Astrocyte of the hippocampus (primary cell): ENCODE data around the gene MT1B.

ENCODE experiments used
- DNase-seq: peaks from one replicate; pipeline ENCODE4 v3.0.0; 2011; ENCODE audit warnings: low read depth, low spot score

MT1B gene

DNA sequence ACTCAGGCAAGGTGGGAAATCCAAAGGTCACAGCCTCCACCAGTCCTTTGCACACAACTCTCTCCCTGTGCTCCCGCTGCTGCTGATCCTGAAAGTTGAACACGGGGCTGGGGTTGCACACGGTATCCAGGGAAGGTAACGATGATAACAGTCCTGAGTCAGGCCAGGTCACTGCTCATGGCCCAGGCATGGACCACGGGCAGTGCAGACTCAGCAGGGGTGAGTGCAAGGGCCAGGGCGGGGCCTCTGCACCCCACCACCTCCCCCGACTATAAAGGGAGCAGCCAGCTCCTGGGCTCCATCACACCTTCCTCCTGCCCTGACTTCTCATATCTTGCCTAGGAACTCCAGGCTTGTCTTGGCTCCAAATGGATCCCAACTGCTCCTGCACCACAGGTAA lies at the start of gene MT1B:
MT1B (plus strand) TSS at position 301 of the 400 bp plus-strand sequence; CDS start at position 369, 68 bp downstream.
- DNase-seq, result no peak

DNA sequence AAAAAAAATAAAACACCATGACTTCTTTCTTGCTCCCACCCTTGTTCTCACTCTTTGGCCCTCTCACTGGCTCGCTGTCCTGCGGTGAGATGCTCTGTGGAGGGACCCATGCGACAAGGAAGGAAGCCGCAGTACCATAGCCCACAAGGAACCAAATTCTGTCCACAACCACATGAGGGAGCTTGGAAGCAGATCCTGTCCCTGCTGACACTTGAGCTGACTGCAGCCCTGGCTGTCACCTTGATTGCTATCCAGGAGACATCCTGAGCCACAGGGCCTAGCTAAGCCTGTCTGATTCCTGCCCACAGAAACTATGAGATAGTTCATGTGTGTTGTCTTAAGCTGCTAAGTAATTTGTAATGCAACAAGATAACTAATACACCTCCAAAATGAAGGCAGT lies 48.1 kb upstream of the MT1B start:
- DNase-seq, result peak; percentile 49

DNA sequence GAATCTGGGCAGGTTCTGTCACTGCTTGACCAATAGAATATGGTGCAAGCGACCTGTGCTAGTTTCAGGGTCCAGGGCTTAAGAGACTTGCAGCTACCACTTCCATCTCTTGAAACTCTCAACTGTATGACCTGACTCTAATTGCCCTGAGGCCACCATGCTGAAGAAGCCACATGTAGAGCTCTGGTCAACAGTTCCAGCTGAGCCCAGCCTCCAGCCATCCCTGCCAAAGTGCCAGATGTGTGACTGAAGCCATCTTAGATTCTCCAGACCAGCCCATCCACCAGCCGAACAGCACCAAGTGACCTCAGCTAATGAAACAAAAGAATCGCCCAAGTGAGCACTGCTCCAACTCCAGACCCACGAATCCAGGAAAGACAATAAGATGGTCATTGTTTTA lies 46.7 kb upstream of the MT1B start:
- DNase-seq, result no peak

DNA sequence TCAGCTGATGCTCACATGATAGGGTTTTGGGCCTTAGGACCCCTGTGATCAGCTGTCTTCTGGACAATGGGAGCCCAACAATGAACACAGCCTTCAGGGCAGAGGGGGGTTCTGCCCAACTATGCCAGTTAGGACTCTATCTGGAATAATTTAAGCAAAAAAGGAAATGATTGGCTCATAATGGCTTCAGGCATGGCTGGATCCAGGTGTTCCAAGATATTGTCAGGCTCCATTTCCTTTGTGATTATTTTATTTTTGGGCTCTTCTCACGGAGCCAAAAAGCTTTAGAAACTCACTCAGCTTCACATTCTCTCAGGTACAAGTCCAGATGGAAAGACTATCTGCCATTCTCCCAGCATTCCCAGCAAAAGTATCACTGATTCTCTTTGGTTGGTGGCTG lies 46.2 kb upstream of the MT1B start:
- no peak for DNase-seq

DNA sequence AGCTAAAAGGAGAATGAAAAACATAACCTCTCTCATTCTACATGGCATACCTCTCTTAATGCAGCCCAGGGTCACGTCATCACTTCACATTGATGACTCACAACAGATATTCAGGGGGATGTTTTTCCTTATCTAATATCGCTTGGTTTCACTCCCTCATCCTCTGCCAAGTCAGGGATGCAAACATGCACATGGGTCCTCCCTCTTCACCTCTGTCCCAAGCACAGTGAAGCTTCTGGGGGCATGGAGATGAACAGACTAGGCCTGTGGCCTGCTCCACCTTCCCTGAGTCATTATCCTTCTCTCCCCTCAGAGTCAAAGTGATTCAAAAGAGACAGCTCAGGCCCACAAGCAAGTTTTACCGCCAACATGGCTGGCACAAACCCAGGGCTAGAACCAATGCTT lies 45.6 kb upstream of the MT1B start:
- no peak for DNase-seq

DNA sequence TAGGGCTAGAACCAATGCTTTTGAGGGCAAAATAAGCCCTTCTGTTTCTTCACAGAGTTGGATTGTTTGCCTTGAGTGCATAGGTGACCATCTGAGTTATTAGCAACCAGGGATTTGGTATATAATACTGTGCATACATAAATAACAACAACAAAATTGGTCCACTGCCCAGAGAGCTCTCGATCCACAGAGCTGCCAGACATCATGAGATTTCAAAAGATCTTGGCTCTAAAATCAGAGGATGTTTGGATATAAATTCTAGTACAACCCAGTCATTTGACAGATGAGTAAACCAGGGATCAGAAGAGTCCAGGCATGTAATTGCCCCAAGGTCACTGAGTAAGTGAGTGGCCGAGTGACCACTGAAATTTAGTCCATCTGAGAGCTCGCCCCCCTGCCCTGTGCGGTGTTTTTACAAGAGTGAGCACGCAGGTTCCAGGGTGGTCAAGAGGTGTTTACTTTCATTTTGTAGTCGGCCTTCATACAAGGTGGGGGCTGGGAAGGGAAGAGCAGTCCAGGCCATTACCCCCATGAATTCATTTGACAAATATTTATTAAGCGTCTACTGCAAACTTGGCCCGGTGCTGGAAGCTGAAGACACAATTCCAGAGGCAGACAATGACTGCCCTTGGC lies 45.1 kb upstream of the MT1B start:
- peak; percentile 71 for DNase-seq

DNA sequence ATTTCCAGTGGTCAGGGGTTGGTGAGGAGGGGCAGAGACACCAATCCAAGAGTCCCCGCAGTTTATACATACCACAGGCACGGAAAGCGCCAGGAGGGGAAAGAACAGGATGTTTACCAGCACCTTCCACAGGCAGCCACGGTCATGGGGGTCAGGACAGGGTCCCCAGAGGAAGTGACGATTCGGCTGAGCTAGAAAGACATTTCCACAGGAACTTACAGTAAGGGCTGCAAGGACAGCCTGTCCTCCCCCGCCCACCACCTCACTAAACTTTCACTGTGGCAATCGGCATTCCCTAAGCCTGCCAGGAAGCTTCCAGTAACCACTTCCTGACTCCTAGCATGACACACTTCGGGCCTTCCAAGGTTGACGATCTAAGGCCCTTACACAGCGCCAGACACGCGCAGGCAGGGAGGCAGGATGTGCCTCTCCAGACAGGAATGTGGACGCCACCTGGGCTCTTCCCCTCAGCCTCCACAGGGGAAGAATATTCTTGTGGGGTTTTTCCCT lies 44.5 kb upstream of the MT1B start:
- peak; percentile 91 for DNase-seq

DNA sequence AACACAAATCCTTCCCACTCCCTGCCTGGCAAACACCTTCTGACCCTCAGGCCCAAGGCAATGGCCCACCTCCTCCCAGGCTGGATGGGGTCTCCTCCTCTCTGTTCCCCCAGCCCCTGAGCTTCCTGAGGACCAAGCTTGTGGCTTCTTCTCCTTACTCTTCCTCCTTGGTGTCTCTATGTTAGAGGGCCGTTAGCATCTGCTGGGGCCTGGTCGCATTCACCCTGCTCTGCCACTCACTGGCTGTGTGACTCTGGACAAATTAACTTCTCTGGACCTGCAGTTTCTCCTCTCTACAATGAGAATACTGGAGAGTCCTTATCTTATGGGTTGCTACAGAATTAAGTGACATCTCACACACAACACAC lies 44.0 kb upstream of the MT1B start:
- DNase-seq, result peak; percentile 42

DNA sequence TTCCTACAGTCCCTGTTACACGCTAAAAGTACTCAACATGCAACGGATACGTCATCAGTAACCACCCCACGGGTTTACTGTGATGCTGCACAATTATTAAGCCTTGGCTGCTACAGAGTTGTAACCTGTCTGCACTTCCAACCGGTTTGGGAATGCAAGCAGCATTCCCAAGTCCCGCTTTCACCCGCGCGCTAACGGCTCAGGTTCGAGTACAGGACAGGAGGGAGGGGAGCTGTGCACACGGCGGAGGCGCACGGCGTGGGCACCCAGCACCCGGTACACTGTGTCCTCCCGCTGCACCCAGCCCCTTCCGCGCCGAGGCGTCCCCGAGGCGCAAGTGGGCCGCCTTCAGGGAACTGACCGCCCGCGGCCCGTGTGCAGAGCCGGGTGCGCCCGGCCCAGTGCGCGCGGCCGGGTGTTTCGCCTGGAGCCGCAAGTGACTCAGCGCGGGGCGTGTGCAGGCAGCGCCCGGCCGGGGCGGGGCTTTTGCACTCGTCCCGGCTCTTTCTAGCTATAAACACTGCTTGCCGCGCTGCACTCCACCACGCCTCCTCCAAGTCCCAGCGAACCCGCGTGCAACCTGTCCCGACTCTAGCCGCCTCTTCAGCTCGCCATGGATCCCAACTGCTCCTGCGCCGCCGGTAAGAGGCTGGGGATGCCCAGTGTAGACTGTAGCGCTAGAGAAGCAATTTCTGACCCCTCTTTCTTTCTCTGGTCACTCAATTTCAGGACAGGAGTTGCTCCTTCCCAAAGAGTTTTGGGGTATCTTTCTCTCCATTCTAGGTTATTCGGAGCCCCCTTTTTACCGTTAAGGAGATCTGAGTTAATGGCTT lies 43.4 kb upstream of the MT1B start, which contains the start of gene MT2A:
MT2A (plus strand) TSS at position 542 of the 833 bp plus-strand sequence; CDS start at position 614, 72 bp downstream.
- DNase-seq, result peak; percentile 98

DNA sequence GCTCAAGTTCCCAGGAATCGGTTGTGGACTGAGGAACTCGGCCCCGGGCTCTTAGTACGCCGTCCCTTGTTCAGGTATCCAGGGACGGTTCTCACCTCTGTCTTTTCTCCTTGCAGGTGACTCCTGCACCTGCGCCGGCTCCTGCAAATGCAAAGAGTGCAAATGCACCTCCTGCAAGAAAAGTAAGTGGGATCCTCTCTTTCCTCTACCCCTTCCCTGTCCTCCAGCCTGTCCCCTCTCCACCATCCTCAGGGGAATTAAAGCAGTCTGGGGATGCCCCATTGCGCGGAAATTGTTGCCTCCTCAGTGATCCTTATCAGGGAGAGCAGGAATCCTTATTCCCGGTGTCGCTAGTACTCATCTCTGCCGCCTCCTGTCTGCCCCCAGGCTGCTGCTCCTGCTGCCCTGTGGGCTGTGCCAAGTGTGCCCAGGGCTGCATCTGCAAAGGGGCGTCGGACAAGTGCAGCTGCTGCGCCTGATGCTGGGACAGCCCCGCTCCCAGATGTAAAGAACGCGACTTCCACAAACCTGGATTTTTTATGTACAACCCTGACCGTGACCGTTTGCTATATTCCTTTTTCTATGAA lies 42.7 kb upstream of the MT1B start:
- peak; percentile 38 for DNase-seq

DNA sequence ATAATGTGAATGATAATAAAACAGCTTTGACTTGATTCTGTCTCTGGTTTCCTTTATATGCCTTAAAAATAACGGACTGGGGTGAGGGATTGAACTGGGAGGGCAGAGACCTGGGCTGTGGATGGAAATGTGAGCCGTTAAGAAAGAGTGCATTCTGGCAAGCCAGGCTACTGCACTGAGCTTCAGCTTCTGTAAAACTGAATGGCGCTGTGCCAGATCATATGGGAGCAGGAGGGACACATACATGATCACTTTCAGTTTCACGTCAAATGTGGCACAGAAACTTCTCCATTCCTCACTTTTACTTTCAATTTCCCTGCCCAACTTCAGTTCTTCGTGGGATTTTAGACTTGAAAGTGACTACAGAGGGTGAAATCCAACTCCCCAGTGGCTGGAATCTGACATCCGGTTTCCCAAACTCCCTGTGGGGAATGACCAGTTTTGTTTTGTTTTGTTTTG lies 42.2 kb upstream of the MT1B start:
- DNase-seq, result peak; percentile 85

DNA sequence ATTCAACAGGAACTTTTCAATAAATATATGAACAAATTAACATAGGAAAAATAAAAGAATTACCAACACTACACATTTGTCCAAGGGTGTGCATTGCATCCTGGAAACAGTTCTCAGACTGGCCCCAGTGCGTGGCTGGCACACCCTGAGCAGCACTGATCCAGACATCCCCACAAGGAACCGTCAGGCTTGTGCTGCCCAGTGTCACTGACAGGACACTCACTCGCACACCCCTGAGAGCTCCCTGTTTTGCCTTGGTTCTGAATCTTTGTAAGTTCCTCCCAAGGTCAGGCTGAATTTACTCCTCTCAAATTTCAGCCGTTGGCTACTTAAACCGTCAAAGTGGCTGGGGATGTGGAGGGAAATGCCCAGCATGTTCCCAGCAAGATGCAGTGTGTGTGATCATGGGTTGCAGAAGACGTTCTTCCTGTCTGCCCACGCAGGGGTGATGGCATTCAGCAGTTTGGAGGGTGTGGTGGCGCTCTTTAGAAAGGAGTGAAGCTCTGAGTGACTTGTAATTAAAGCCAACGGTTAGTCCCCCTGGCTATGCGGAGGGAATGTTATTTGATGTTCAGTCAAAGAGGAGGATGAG lies 41.6 kb upstream of the MT1B start:
- peak; percentile 73 for DNase-seq

DNA sequence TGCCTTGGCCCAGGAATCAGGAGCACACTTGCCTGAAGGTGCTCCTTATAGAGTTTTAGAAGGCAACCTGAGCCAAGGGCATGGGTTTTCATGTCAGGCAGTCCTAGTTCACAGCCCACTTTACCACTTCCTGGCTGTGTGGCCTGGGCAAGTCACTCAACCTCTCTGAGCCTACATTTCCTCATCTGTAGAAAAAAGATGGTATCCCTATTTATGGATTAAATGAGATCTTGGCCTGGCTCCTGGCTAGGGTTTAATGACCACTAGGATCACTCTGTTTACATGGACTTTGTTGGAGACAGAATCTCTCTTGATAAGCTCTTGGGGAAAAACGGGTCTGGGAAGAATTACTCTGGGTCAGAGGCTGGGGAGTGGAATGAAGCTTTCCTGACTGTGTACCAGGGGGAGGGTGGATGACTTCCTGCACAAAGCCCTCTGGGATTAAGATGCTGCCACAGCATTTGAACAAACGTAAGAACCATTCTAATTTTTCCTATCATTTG lies 41.0 kb upstream of the MT1B start:
- DNase-seq, result no peak

DNA sequence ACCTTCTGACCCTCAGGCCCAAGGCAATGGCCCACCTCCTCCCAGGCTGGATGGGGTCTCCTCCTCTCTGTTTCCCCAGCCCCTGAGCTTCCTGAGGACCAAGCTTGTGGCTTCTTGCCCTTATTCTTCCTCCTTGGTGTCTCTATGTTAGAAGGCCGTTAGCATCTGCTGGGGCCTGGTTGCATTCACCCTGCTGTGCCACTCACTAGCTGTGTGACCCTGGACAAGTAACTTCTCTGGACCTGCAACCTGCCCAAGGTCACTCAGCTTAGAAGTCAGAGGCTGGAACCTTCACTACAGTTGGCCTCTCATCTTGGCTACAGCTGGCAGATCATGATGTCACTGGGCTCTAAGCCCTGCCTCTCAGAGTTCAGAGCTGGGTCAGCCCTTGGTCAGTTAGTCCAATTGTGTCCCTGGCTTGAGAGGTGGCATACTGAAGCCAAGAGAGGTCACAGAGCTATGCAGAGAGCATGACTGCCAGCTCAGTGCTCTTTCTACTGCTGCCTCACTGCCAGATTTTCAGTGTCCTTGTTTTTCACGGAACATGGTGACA lies 40.3 kb upstream of the MT1B start:
- DNase-seq, result peak; percentile 30

DNA sequence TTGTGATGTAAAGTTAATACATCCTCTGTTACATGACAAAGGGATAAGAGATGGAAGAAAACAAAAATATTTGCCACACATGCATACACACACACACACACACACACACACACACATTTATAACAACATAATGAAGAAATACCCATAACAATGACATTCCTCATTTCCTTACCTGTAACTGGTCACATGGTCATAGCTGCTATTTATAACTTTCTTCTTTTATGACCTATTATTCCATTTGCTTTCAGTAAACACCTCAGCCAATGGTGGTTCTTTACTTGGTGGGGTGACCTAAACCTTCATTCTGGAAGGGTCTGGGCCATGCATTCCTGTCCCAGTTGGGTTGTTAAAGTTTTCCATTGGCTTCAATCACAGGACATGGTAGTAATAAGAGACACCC lies 38.0 kb upstream of the MT1B start:
- no peak for DNase-seq

DNA sequence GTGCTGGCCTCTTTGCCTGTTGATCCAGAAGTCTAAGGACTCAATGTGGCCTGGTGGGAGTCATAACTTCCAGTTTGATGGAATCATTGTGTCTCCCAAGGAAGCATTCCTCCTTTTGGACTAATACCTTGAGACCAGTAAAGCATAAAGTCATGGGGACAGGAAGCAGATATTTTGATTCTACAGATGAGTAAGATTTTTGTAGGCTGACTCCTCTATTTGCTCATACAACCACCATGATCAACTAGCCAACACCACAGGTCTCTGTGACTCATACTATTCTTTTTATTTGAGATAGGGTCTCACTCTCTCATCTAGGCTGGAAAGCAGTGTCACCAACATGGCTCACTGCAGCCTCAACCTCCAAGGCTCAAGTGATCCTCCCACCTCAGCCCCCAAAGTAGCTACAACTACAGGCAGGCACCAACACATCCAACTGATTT lies 37.1 kb upstream of the MT1B start:
- DNase-seq, result peak; percentile 66

DNA sequence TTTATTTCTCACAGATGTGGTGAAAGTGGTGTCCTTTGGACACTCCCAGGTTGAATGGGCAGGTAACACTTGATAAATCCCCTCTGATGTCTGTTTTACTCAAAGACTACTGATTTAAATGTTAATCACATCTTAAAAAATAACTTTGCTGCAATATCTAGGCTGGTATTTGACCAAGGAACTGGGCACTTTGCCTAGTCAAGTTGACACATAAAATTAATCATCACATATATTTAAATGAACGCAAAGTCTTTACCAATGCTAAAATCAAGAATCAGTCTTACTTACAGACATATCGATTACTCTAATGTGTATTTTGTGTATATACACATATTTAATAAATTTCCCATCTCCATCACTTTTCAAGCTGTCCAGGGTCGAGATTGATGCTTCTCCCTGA lies 36.3 kb upstream of the MT1B start:
- DNase-seq, result peak; percentile 38

DNA sequence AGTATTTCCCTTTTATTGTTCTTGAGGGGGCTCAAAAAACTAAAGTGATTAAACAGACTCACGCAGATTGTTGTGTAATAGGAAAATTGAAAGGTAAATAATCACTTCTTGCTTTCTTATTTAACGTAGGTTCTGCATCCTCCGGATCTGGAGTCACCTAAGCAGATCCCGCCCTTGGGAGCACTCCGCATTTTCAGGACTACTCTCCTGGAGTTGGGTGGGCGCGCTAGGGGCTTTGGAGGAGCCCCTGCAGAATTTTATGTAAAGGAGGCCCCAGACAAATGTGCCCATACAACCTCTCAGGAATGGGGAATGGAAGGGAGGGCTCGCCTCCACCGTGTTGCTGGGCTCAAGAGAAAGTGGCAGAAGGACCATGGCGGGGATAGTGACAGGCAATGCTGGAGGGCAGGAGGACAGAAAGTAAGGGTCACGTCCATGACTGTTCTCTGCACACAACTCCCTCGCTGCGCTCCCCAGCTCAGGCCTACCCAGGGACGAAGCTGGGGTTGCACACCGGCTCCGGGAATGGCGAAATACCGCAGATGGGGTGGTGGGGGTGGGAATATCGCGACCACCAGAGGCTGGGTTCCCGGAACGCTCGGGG lies 35.0 kb upstream of the MT1B start:
- DNase-seq, result no peak

DNA sequence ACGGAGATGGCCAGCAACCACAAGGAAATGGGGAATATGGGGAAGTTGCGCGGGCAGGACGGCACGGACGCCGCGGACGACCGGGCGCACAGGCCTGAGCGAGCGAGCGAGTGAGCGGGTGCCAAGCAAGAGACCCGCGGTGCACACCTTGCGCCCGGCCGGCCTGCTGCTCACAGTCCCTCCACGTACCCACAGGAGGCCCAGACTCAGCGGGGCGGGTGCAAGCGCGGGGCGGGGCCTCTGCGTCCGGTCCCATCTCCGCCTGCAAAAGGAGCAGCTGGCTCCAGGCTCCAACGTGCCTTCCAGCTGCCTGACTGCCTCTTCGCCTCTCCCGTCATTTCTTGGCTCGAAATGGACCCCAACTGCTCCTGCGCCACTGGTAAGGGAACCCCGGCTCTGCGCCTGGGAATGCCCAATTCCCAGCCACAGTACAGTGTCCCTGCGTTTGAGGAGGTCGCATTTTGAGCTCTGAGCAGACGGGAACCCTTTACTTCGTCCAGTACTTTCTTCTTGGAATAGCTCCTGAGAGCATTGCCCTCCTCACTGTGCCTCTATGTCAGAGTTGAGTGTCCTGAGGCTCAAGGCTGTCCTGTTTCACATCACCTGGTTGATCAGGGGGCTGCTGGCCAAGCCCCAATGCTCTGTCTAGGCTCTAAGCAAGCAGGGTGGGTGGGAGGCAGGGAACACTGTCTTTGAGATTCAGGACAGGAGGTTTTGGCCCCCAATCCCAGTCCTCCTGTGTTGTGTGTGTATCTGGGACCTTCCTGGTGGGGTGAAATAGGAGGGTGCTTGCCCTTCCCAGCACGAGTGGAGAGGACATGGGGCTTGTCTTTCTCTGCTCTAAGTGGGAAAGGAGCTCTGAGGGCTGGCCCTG lies 34.2 kb upstream of the MT1B start:
- peak; percentile 58 for DNase-seq

DNA sequence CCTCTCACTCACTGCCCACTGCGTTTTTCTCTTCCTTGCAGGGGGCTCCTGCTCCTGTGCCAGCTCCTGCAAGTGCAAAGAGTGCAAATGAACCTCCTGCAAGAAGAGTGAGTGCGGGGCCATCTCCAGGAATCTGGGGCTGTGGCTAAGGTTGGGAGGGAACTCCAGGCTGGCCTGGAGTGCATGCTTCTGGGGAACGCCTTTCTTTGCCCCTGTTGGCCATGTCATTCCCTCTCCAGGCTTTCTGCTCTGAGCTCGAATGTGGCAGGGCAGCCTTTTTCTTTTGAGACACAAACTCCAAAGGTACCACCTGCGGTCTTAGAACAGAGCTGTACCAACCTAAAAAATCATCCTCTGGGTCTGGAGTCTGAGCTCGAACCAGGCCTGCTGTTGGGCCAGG lies 33.5 kb upstream of the MT1B start:
- no peak for DNase-seq
